Right ventricle myocardium superior (tissue), 1 donor: ENCODE data around the gene LOXL1. TPM values are rescaled to one million over a fixed set of nuclear protein-coding genes. Genes with fewer than 3 reads are reported as not detected.

Experiments used
- ATAC-seq: fragments of 200-7000 bp; cut with Tn5 transposase; one replicate; pipeline ENCODE4 v1.9.1; 2020; ENCODE audit warnings: mild to moderate bottlenecking; ENCODE audit not compliant: poor library complexity
- DNase-seq: peaks from one replicate; pipeline ENCODE4 v3.0.0-alpha.2; 2020
- intact Hi-C: fragments of 100-400 bp; cut with DNase I; formaldehyde crosslinking; loops from one replicate; pipeline ENCODE4 v1.11.2; 2022
- total RNA-seq: library from RNA; stranded (reverse); fragmentation: NEBNext Ultra II Directional; extraction: Animal tissue kit (Norgen Biotek cat#: 25700); gene quantifications from one replicate; pipeline ENCODE4 v1.2.1, GENCODE V29; 2021
- donor health status: DM: no; HTN: yes; CAD: no; lungs with severe emphysema.

Gene LOXL1
- total RNA-seq, 1 donor from 2014 or later: 14.6 TPM

GRCh38 chr15:73984208-73984979 is 58.1 kb downstream of the LOXL1 start:
- DNase-seq (no peak), ATAC-seq (peak; percentile 8)
- intact Hi-C loops: no loop called here

GRCh38 chr15:73985101-73985873 is 59.0 kb downstream of the LOXL1 start:
- no peak for ATAC-seq
- intact Hi-C loops: no loop called here
- no peak for DNase-seq

GRCh38 chr15:73986055-73986775 is 60.0 kb downstream of the LOXL1 start:
- intact Hi-C loops: no loop called here
- ATAC-seq (no peak), DNase-seq (no peak)

- ATAC-seq: no peak
- intact Hi-C loops: no loop called here
- no peak for DNase-seq
Observed at GRCh38 chr15:73986776-73987056, 60.5 kb downstream of the LOXL1 start.

GRCh38 chr15:73987250-73987649 is 61.0 kb downstream of the LOXL1 start:
- intact Hi-C loops: no loop called here
- ATAC-seq: no peak
- no peak for DNase-seq

- ATAC-seq (no peak), DNase-seq (no peak)
- intact Hi-C loops: no loop called here
Observed at GRCh38 chr15:73987681-73988444, 61.6 kb downstream of the LOXL1 start.

- ATAC-seq (no peak), DNase-seq (no peak)
- intact Hi-C loops: no loop called here
Observed at GRCh38 chr15:73988445-73988969, 62.2 kb downstream of the LOXL1 start.

- ATAC-seq (no peak), DNase-seq (no peak)
- intact Hi-C loops: no loop called here
Observed at GRCh38 chr15:73989001-73989798, 62.9 kb downstream of the LOXL1 start.

GRCh38 chr15:73990250-73991005 is 64.2 kb downstream of the LOXL1 start:
- intact Hi-C loops: loop anchor here (10.0 kb wide), 1 partner anchor 54 kb away; no protein-coding TSS in a partner anchor
- DNase-seq (no peak), ATAC-seq (no peak)

- intact Hi-C loops: loop anchor here (10.0 kb wide), 1 partner anchor 54 kb away; no protein-coding TSS in a partner anchor
- peak; percentile 73 for ATAC-seq
- DNase-seq: peak; percentile 91
Observed at GRCh38 chr15:73991260-73991659, 65.0 kb downstream of the LOXL1 start.

GRCh38 chr15:73991726-73992593 is 65.7 kb downstream of the LOXL1 start, which contains the start of gene STOML1:
STOML1 (minus strand) TSS chr15:73992295; CDS start chr15:73992223, 72 bp downstream.
- DNase-seq (peak; percentile 97), ATAC-seq (peak; percentile 93)
- intact Hi-C loops: loop anchor here (10.0 kb wide), 1 partner anchor 53 kb away; no protein-coding TSS in a partner anchor

GRCh38 chr15:73992594-73992898 is 66.3 kb downstream of the LOXL1 start:
- DNase-seq (no peak), ATAC-seq (no peak)
- intact Hi-C loops: loop anchor here (10.0 kb wide), 1 partner anchor 52 kb away; no protein-coding TSS in a partner anchor

- intact Hi-C loops: loop anchor here (10.0 kb wide), 1 partner anchor 51 kb away; no protein-coding TSS in a partner anchor
- DNase-seq (no peak), ATAC-seq (no peak)
Observed at GRCh38 chr15:73993211-73993994, 67.1 kb downstream of the LOXL1 start.

GRCh38 chr15:73994413-73994883 is 68.2 kb downstream of the LOXL1 start, which contains the start of gene PML:
PML (plus strand) TSS chr15:73994716; CDS start chr15:73994813, 97 bp downstream.
- intact Hi-C loops: loop anchor here (10.0 kb wide), 1 partner anchor 50 kb away; no protein-coding TSS in a partner anchor
- ATAC-seq (peak; percentile 80), DNase-seq (peak; percentile 98)
